CD4-positive, alpha-beta memory T cell (primary cell): Measurements from ENCODE around the gene LMAN2. TPM values are rescaled to one million over a fixed set of nuclear protein-coding genes. Genes with fewer than 3 reads are reported as not detected.
"Not testable (repeated sequence)": the region's sequence is repeated elsewhere in the genome, so short reads cannot be mapped to it uniquely, and the experiment has no call there.

Source experiments
- CTCF ChIA-PET: fragments of 350-600 bp; sonication (Branson Sonifier 250); formaldehyde crosslinking; loops from one replicate; lab custom pipeline; 2021; ENCODE audit warnings: inconsistent platforms; ENCODE audit not compliant: partially characterized antibody; lab: Charles Lee
- POLR2A ChIA-PET: fragments of 350-600 bp; sonication (Branson Sonifier 250); formaldehyde crosslinking; loops from one replicate; lab custom pipeline; 2021; ENCODE audit not compliant: partially characterized antibody; lab: Charles Lee
- DNase-seq, 5 donors: peaks; one replicate each; pipeline versions ENCODE4 v3.0.0 to v3.0.0-alpha.2; 2020 to 2022; ENCODE audit warnings: mixed read lengths in 1 of 5
- H3K27ac ChIP-seq: one replicate; pipeline ENCODE4 v1.7.0; 2013; ENCODE audit warnings: low read depth, low read length
- H3K27me3 ChIP-seq: 2 replicates; pipeline ENCODE4 v1.7.0; 2013; ENCODE audit warnings: mild to moderate bottlenecking, low read length, moderate library complexity; ENCODE audit not compliant: insufficient read depth
- H3K36me3 ChIP-seq: 2 replicates; pipeline ENCODE4 v1.7.0; 2013; ENCODE audit warnings: mild to moderate bottlenecking, low read length, moderate library complexity; ENCODE audit not compliant: insufficient read depth
- H3K4me1 ChIP-seq: 2 replicates; pipeline ENCODE4 v1.7.0; 2013; ENCODE audit warnings: mild to moderate bottlenecking, low read length, moderate library complexity; ENCODE audit not compliant: insufficient read depth
- H3K4me3 ChIP-seq, 2 donors: one replicate each; pipeline ENCODE4 v1.7.0; 2013; ENCODE audit warnings: low read length in 2 of 2, mild to moderate bottlenecking in 1 of 2
- H3K9me3 ChIP-seq, 2 donors: one replicate each; pipeline ENCODE4 v1.7.0; 2013; ENCODE audit warnings: low read length in 2 of 2, control low read depth in 1 of 2; ENCODE audit not compliant: control insufficient read depth in 1 of 2
- H3K27ac Mint-ChIP-seq, 7 donors: one replicate each; pipeline ENCODE4 v1.8.0; 2020 to 2021; ENCODE audit warnings: mixed read lengths in 7 of 7, mild to moderate bottlenecking in 6 of 7, inconsistent platforms in 3 of 7, moderate library complexity in 3 of 7
- H3K27me3 Mint-ChIP-seq, 2 donors: one replicate each; pipeline ENCODE4 v1.8.0; 2020 to 2021; ENCODE audit warnings: mixed read lengths in 2 of 2
- H3K36me3 Mint-ChIP-seq, 2 donors: one replicate each; pipeline ENCODE4 v1.8.0; 2020 to 2021; ENCODE audit warnings: mixed read lengths in 2 of 2, inconsistent platforms in 1 of 2, mild to moderate bottlenecking in 1 of 2
- H3K4me1 Mint-ChIP-seq, 4 donors: one replicate each; pipeline ENCODE4 v1.8.0; 2020 to 2021; ENCODE audit warnings: mixed read lengths in 4 of 4, mild to moderate bottlenecking in 1 of 4
- H3K4me3 Mint-ChIP-seq, 8 donors: one replicate each; pipeline ENCODE4 v1.8.0; 2020 to 2021; ENCODE audit warnings: mixed read lengths in 8 of 8, mild to moderate bottlenecking in 7 of 8, moderate library complexity in 6 of 8, inconsistent platforms in 3 of 8
- H3K9me3 Mint-ChIP-seq, 8 donors: one replicate each; pipeline ENCODE4 v1.8.0; 2020 to 2021; ENCODE audit warnings: mixed read lengths in 8 of 8, mild to moderate bottlenecking in 5 of 8, inconsistent platforms in 3 of 8, moderate library complexity in 1 of 8
- intact Hi-C: fragments of 100-400 bp; cut with micrococcal nuclease; formaldehyde crosslinking; loops from one replicate; pipeline ENCODE4 v1.15.1; 2023
- polyA plus RNA-seq, 2 donors: library from polyadenylated mRNA; unstranded; fragments of 300-500 nt; fragmentation: Illumina TruSeq; gene quantifications; one replicate each; pipeline ENCODE4 v1.2.3, GENCODE V29; 2021
- total RNA-seq, 2 experiments: library from RNA; stranded (reverse); gene quantifications; one replicate each; pipeline ENCODE4 v1.2.3, GENCODE V29; 2021

Gene LMAN2
- total and polyA plus RNA-seq, 4 experiments from 2014 or later, result 114 to 322 (median 173) TPM

GRCh38 chr5:177380805-177381126 is 29.3 kb upstream of the LMAN2 start:
- no peaks in the 10 kb centered on the region for H3K27me3 ChIP-seq
- no peak overlapping the region for H3K27ac ChIP-seq
- Mint-ChIP-seq H3K36me3 (no peaks in the 10 kb centered on the region), H3K4me1 (peaks cover 11 to 51% (median 24%) of the 10 kb centered on the region in 4 donors), H3K9me3 (peaks cover 0 to 1% (median 0%) of the 10 kb centered on the region in 8 donors), H3K27ac (no peak overlapping the region), H3K4me3 (no peak overlapping the region), H3K27me3 (no peaks in the 10 kb centered on the region)
- ChIA-PET CTCF (interaction anchor here (0.8 kb wide), 2 partner anchors 10 to 13 kb away, joined by 3 to 4 read pairs; no protein-coding TSS in a partner anchor), POLR2A (interaction anchor here (1.5 to 2.1 kb wide), 2 partner anchors 45 to 65 kb away, joined by 4 to 5 read pairs; partner anchors contain the start of gene GRK6)
- DNase-seq, result no peak
- H3K4me1 ChIP-seq, result peaks cover 25% of the 10 kb centered on the region
- intact Hi-C loops, result no loop called here
- no peak overlapping the region for H3K4me3 ChIP-seq
- no peaks in the 10 kb centered on the region for H3K9me3 ChIP-seq
- no peaks in the 10 kb centered on the region for H3K36me3 ChIP-seq

GRCh38 chr5:177378884-177379883 is 27.7 kb upstream of the LMAN2 start:
- H3K4me3 Mint-ChIP-seq, result peak overlapping the region in 4 of 8 donors; percentile 7 to 69 (median 56)
- peaks cover 15 to 54% (median 29%) of the 10 kb centered on the region in 4 donors for H3K4me1 Mint-ChIP-seq
- POLR2A ChIA-PET, result interaction anchor here (0.9 to 2.5 kb wide), 13 partner anchors 8 to 77 kb away, joined by 3 to 18 read pairs (median 4); partner anchors contain the start of genes GRK6, PRR7 and RGS14
- H3K36me3 ChIP-seq, result no peaks in the 10 kb centered on the region
- intact Hi-C loops, result loop anchor here (1.0 kb wide), 1 partner anchor 10 kb away; no protein-coding TSS in a partner anchor
- peaks cover 0 to 5% of the 10 kb centered on the region in 2 donors for H3K36me3 Mint-ChIP-seq
- H3K9me3 ChIP-seq, result no peaks in the 10 kb centered on the region
- CTCF ChIA-PET, result interaction anchor here (0.8 to 3.0 kb wide), 12 partner anchors 10 to 78 kb away, joined by 3 to 30 read pairs (median 4); no protein-coding TSS in a partner anchor
- no peaks in the 10 kb centered on the region for H3K27me3 Mint-ChIP-seq
- H3K27ac ChIP-seq, result no peak overlapping the region
- peaks cover 0 to 1% (median 0%) of the 10 kb centered on the region in 8 donors for H3K9me3 Mint-ChIP-seq
- H3K27me3 ChIP-seq, result no peaks in the 10 kb centered on the region
- peak overlapping the region; percentile 2 to 87 (median 68) for H3K27ac Mint-ChIP-seq
- DNase-seq, result peak in 1 of 5 donors; percentile 42
- peaks cover 30% of the 10 kb centered on the region for H3K4me1 ChIP-seq
- no peak overlapping the region for H3K4me3 ChIP-seq

DNA sequence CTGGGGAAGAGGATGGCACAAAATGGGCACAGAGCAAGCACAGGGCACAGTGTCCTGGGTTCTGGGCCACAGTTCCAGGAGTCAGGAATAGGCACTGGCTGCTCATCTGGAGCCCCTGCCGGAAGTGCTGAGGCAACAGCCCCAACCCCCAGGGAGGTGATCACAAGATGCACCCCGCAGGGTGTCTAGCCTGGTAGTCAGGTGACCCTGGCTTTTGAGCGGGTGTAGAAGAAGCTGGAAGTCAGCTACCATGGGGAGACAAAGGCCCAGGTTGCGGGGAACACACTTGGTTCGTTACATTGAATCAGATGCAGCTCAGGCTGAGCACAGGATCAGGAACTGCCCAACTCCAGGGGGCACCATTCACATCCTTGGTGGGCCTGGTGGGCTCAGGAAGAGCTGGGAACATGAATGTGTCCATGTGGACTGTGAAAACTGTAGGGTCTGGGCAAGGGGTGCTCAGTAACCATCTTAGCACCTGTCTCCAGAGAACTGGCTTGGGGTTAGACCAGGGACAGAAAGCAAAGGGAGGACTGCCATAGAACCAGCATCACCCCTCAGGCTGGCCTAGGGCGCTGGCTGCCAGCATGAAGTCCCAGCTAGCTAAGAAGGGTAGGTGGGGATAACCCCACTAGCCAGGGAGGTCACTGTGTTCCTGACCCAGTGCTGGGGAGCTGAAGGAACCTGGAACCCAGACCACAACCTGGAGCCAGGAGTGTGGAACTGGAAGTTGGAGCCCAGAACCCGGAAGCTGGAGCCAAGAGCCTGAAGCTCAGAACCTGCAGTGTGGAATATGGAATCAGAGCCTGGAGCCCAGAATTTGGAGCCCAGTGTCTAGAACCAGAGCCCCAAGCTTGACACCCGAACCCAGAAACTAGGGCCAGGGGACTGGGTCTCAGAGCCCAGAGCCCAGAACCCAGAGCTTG is 26.6 kb upstream of the LMAN2 start:
- H3K9me3 ChIP-seq, result no peaks in the 10 kb centered on the region
- POLR2A ChIA-PET, result interaction anchor here (0.6 to 2.5 kb wide), 12 partner anchors 7 to 78 kb away, joined by 3 to 18 read pairs (median 4); partner anchors contain the start of genes GRK6, PRR7 and RGS14
- no peaks in the 10 kb centered on the region for H3K27me3 ChIP-seq
- H3K36me3 ChIP-seq, result peaks cover 5% of the 10 kb centered on the region
- peak overlapping the region in 5 of 7 donors; percentile 6 to 64 (median 55) for H3K27ac Mint-ChIP-seq
- intact Hi-C loops, result no loop called here
- H3K27me3 Mint-ChIP-seq, result no peaks in the 10 kb centered on the region
- DNase-seq, result no peak
- H3K27ac ChIP-seq, result no peak overlapping the region
- peaks cover 20 to 62% (median 35%) of the 10 kb centered on the region in 4 donors for H3K4me1 Mint-ChIP-seq
- peaks cover 0 to 9% of the 10 kb centered on the region in 2 donors for H3K36me3 Mint-ChIP-seq
- no peaks in the 10 kb centered on the region for H3K9me3 Mint-ChIP-seq
- H3K4me3 Mint-ChIP-seq, result no peak overlapping the region
- CTCF ChIA-PET, result interaction anchor here (0.8 to 3.0 kb wide), 10 partner anchors 8 to 79 kb away, joined by 3 to 30 read pairs (median 5); no protein-coding TSS in a partner anchor
- H3K4me3 ChIP-seq, result no peak overlapping the region
- peaks cover 41% of the 10 kb centered on the region for H3K4me1 ChIP-seq

DNA sequence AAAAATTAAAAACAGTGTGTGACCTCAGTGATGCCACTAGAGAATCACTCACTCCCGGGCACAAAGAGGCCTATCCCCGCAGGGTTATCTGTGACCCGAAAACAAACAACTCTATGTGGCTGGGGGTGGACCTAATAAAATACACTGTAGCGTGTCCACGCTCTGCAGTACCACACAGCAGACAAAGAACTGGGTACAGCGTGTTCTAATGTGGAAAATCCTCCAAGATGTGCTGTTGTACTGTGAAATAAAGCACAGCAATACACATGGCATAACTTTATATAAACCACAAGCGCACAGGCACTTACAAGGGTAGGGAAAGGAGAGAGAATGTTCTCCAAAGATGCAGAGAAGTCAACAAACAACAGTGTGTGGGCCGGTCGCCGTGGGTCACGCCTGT is 24.6 kb upstream of the LMAN2 start:
- intact Hi-C loops, result no loop called here
- Mint-ChIP-seq H3K4me3 (no peak overlapping the region), H3K9me3 (no peaks in the 10 kb centered on the region), H3K4me1 (peaks cover 38 to 72% (median 50%) of the 10 kb centered on the region in 4 donors), H3K36me3 (peaks cover 0 to 21% of the 10 kb centered on the region in 2 donors), H3K27me3 (no peaks in the 10 kb centered on the region), H3K27ac (peak overlapping the region; percentile 19 to 81 (median 55))
- H3K36me3 ChIP-seq, result peaks cover 10% of the 10 kb centered on the region
- H3K27ac ChIP-seq, result no peak overlapping the region
- POLR2A ChIA-PET, result interaction anchor here (2.4 kb wide), 1 partner anchor 14 kb away, joined by 9 read pairs; no protein-coding TSS in a partner anchor
- CTCF ChIA-PET, result interaction anchor here (0.9 to 2.7 kb wide), 3 partner anchors 14 to 57 kb away, joined by 3 to 12 read pairs (median 3); no protein-coding TSS in a partner anchor
- peaks cover 61% of the 10 kb centered on the region for H3K4me1 ChIP-seq
- no peaks in the 10 kb centered on the region for H3K9me3 ChIP-seq
- H3K4me3 ChIP-seq, result no peak overlapping the region
- no peak for DNase-seq
- no peaks in the 10 kb centered on the region for H3K27me3 ChIP-seq

DNA sequence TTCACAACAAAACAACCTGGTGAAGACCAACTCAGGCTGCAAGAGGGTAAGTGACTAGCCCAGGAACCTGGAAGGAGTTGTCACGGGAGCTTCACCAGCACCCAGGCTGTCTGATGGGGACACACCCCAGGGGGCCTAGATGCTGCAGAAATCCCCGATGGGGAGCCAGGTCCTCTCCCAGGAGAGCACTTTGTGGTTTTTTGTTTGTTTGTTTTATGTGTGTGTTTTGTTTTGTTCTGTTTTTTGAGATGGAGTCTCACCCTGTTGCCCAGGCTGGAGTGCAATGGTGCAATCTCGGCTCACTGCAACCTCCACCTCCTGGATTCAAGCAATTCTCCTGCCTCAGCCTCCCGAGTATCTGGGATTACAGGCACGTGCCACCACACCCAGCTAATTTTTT is 24.0 kb upstream of the LMAN2 start:
- Mint-ChIP-seq H3K27ac (peak overlapping the region; percentile 19 to 85 (median 63)), H3K36me3 (peaks cover 0 to 21% of the 10 kb centered on the region in 2 donors), H3K4me1 (peaks cover 38 to 71% (median 52%) of the 10 kb centered on the region in 4 donors)
- peaks cover 64% of the 10 kb centered on the region for H3K4me1 ChIP-seq
- H3K9me3 Mint-ChIP-seq, H3K4me3 ChIP-seq, intact Hi-C loops, H3K27me3 ChIP-seq, H3K27me3 Mint-ChIP-seq, H3K4me3 Mint-ChIP-seq, DNase-seq, H3K36me3 ChIP-seq, H3K9me3 ChIP-seq: not testable (repeated sequence)
- ChIA-PET POLR2A (interaction anchor here (0.6 to 2.4 kb wide), 8 partner anchors 11 to 226 kb away, joined by 3 to 9 read pairs (median 3); partner anchors contain the start of gene LMAN2), CTCF (interaction anchor here (2.7 to 8.5 kb wide), 2 partner anchors 14 to 28 kb away, joined by 12 to 140 read pairs; no protein-coding TSS in a partner anchor)
- peak overlapping the region; percentile 55 for H3K27ac ChIP-seq

DNA sequence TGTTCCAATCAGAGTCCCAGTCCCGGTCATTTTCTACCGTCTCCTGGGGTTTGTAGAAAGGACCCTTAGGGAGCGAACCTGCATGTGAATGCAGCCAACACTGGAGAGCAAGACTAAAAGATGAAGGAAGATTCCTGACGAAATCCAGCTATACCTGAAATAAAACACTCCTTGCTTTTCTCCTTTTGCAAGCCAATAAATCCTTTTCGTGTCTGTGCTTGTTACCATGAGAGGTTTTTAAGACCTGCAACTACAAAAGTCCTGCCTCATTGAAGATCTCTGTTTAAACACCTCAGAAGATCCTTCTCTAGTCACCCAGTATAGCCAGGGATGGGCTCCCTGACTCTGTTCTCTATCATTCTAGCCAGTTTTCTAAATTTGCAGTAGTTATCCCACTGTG is 22.7 kb upstream of the LMAN2 start:
- Mint-ChIP-seq H3K27ac (peak overlapping the region; percentile 79 to 90 (median 86)), H3K4me1 (peaks cover 38 to 72% (median 53%) of the 10 kb centered on the region in 4 donors), H3K27me3 (no peaks in the 10 kb centered on the region), H3K4me3 (peak overlapping the region in 5 of 8 donors; percentile 40 to 87 (median 55)), H3K9me3 (no peaks in the 10 kb centered on the region), H3K36me3 (peaks cover 3 to 25% of the 10 kb centered on the region in 2 donors)
- Histone ChIP-seq H3K4me3 (no peak overlapping the region), H3K27me3 (no peaks in the 10 kb centered on the region), H3K4me1 (peaks cover 72% of the 10 kb centered on the region), H3K36me3 (peaks cover 22% of the 10 kb centered on the region), H3K9me3 (no peaks in the 10 kb centered on the region), H3K27ac (peak overlapping the region; percentile 55)
- CTCF ChIA-PET, result interaction anchor here (2.4 to 8.5 kb wide), 6 partner anchors 9 to 124 kb away, joined by 8 to 140 read pairs (median 19); partner anchors contain the start of genes PDLIM7, RGS14 and SLC34A1
- POLR2A ChIA-PET, result interaction anchor here (1.0 to 5.8 kb wide), 9 partner anchors 9 to 81 kb away, joined by 3 to 69 read pairs (median 14); partner anchors contain the start of genes LMAN2, RGS14 and SLC34A1
- intact Hi-C loops, result no loop called here
- DNase-seq, result no peak
